Measurements from ENCODE around the gene TMEM14B. TPM values are rescaled to one million over a fixed set of nuclear protein-coding genes. Genes with fewer than 3 reads are reported as not detected.

TMEM14B gene
- total and polyA plus RNA-seq, 9 of the 15 experiments (the other 6 are each of a cell fraction or from before 2014, with no cell fraction given) = 174 to 862 (median 263) TPM

DNA sequence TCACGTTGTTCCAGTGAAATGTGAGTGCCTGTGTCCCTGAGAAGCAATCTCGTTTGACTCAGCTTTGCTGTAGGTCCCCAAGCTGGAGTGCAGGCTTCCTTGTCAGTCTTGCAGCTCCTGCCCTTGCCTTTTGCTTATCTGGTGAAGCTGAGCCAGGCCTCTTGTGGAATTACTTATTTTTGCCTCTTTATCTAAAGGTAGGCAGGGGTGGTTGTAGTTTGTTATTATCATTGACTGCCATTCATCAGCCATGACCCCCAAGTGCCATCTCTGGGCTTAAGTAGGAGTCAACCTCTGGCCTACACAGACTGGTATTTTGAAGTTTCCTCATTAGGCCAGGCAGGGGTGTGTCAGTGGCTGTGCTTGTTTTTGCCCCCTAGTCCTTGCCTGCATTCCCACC, 2.1 kb downstream of the TMEM14B start (continued):
- TF ChIP-seq, protein P1, sequence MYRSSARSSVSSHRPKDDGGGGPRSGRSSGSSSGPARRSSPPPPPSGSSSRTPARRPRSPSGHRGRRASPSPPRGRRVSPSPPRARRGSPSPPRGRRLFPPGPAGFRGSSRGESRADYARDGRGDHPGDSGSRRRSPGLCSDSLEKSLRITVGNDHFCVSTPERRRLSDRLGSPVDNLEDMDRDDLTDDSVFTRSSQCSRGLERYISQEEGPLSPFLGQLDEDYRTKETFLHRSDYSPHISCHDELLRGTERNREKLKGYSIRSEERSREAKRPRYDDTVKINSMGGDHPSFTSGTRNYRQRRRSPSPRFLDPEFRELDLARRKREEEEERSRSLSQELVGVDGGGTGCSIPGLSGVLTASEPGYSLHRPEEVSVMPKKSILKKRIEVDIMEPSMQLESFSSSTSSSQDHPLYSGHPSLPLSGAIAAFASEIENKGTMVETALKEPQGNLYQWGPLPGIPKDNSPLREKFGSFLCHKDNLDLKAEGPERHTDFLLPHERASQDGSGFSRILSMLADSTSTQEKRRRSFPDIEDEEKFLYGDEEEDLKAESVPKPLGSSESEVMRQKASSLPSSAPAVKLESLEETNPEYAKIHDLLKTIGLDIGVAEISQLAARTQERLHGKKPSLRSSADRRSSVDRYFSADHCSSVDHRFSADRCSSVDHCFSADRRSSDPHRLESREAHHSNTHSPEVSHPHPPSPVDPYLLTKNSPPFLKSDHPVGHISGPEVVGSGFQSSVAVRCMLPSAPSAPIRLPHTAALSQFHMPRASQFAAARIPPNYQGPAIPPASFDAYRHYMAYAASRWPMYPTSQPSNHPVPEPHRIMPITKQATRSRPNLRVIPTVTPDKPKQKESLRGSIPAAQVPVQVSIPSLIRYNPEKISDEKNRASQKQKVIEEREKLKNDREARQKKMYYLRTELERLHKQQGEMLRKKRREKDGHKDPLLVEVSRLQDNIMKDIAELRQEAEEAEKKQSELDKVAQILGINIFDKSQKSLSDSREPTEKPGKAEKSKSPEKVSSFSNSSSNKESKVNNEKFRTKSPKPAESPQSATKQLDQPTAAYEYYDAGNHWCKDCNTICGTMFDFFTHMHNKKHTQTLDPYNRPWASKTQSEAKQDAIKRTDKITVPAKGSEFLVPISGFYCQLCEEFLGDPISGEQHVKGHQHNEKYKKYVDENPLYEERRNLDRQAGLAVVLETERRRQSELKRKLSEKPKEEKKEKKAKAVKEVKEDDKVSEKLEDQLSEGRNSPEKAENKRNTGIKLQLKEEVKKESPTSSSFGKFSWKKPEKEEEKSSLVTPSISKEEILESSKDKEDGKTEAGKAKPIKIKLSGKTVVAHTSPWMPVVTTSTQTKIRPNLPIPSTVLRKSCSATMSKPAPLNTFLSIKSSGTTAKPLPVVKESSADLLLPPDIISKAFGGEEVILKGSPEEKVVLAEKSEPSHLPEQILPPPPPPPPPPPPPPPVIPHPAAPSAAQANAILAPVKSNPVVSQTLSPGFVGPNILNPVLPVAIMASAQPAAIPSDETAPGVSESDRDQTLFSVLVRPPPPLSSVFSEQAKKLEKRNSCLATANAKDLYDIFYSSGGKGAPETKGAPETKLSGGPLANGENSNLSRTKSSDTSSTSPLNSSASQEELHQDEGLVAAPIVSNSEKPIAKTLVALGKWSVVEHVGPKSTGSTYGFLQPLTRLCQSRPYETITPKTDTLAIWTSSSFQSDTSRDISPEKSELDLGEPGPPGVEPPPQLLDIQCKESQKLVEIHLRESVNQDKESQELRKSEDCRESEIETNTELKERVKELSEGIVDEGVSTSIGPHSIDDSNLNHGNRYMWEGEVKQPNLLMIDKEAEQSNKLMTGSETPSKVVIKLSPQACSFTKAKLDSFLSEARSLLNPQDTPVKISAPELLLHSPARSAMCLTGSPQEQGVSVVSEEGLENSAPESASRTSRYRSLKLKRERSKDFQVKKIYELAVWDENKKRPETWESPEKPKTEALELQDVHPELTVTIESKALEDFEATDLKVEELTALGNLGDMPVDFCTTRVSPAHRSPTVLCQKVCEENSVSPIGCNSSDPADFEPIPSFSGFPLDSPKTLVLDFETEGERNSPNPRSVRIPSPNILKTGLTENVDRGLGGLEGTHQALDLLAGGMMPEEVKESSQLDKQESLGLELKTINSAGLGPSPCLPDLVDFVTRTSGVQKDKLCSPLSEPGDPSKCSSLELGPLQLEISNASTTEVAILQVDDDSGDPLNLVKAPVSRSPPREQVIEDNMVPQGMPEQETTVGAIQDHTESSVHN (IDR thresholded peaks at IDR 0.05; ENCODE audit: borderline replicate concordance in 1 of 2, low read depth in 1 of 2) = no peak
- TF ChIP-seq EP300 (IDR thresholded peaks at IDR 0.05; ENCODE audit: low read length) (peak; percentile 78; the same call in 1 of the 2 replicates), ZFX (CRISPR knock-in tag; IDR thresholded peaks at IDR 0.05) (peak; percentile 58), ZNF134 (CRISPR knock-in tag; conservative IDR thresholded peaks at IDR 0.05) (no peak), RB1 (IDR thresholded peaks at IDR 0.05; ENCODE audit: low read depth) (no peak)
- TF ChIP-seq, protein P2, sequence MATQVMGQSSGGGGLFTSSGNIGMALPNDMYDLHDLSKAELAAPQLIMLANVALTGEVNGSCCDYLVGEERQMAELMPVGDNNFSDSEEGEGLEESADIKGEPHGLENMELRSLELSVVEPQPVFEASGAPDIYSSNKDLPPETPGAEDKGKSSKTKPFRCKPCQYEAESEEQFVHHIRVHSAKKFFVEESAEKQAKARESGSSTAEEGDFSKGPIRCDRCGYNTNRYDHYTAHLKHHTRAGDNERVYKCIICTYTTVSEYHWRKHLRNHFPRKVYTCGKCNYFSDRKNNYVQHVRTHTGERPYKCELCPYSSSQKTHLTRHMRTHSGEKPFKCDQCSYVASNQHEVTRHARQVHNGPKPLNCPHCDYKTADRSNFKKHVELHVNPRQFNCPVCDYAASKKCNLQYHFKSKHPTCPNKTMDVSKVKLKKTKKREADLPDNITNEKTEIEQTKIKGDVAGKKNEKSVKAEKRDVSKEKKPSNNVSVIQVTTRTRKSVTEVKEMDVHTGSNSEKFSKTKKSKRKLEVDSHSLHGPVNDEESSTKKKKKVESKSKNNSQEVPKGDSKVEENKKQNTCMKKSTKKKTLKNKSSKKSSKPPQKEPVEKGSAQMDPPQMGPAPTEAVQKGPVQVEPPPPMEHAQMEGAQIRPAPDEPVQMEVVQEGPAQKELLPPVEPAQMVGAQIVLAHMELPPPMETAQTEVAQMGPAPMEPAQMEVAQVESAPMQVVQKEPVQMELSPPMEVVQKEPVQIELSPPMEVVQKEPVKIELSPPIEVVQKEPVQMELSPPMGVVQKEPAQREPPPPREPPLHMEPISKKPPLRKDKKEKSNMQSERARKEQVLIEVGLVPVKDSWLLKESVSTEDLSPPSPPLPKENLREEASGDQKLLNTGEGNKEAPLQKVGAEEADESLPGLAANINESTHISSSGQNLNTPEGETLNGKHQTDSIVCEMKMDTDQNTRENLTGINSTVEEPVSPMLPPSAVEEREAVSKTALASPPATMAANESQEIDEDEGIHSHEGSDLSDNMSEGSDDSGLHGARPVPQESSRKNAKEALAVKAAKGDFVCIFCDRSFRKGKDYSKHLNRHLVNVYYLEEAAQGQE (IDR thresholded peaks at IDR 0.05; ENCODE audit: borderline replicate concordance) = no peak
- TF ChIP-seq, protein P2 (CRISPR knock-in tag; IDR thresholded peaks at IDR 0.05; ENCODE audit: low read depth) = no peak
- TF ChIP-seq, protein P3, sequence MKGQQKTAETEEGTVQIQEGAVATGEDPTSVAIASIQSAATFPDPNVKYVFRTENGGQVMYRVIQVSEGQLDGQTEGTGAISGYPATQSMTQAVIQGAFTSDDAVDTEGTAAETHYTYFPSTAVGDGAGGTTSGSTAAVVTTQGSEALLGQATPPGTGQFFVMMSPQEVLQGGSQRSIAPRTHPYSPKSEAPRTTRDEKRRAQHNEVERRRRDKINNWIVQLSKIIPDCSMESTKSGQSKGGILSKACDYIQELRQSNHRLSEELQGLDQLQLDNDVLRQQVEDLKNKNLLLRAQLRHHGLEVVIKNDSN (CRISPR knock-in tag; IDR thresholded peaks at IDR 0.05) = no peak
